CD4-positive, alpha-beta T cell treated with Interferon gamma for 1 hour (primary cell): Measurements from ENCODE around the gene TMTC1.
"Not testable (repeated sequence)": the region's sequence is repeated elsewhere in the genome, so short reads cannot be mapped to it uniquely, and the experiment has no call there.

Experiments
- DNase-seq: peaks from one replicate; pipeline ENCODE4 v3.0.0-alpha.2; 2020

TMTC1 gene

GRCh38 chr12:29783773-29784666, at the start of gene TMTC1:
TMTC1 (minus strand) TSS chr12:29783942; CDS start chr12:29783751, 191 bp downstream.
- DNase-seq: no peak

- DNase-seq: no peak
Measured at GRCh38 chr12:29831173-29831572, 47.4 kb upstream of the TMTC1 start.

GRCh38 chr12:29830391-29830790, 46.6 kb upstream of the TMTC1 start:
- DNase-seq: no peak

- DNase-seq: no peak
Measured at GRCh38 chr12:29818916-29819623, 35.3 kb upstream of the TMTC1 start.

GRCh38 chr12:29816874-29817725, 33.4 kb upstream of the TMTC1 start:
- DNase-seq: no peak

- not testable (repeated sequence) for DNase-seq
Measured at GRCh38 chr12:29809616-29810361, 26.0 kb upstream of the TMTC1 start.

GRCh38 chr12:29807129-29807528, 23.4 kb upstream of the TMTC1 start:
- no peak for DNase-seq

- DNase-seq: no peak
Measured at GRCh38 chr12:29804019-29804418, 20.3 kb upstream of the TMTC1 start.

- no peak for DNase-seq
Measured at GRCh38 chr12:29799591-29799990, 15.8 kb upstream of the TMTC1 start.

GRCh38 chr12:29797565-29798355, 14.0 kb upstream of the TMTC1 start:
- no peak for DNase-seq

GRCh38 chr12:29796823-29797263, 13.1 kb upstream of the TMTC1 start:
- DNase-seq: no peak

GRCh38 chr12:29795715-29796114, 12.0 kb upstream of the TMTC1 start:
- no peak for DNase-seq

GRCh38 chr12:29794862-29795261, 11.1 kb upstream of the TMTC1 start:
- no peak for DNase-seq

- DNase-seq: no peak
Measured at GRCh38 chr12:29792853-29793252, 9.1 kb upstream of the TMTC1 start.

- no peak for DNase-seq
Measured at GRCh38 chr12:29792132-29792531, 8.4 kb upstream of the TMTC1 start.

- DNase-seq: no peak
Measured at GRCh38 chr12:29782871-29783772, 620 bp downstream of the TMTC1 start.

GRCh38 chr12:29782285-29782870, 1.4 kb downstream of the TMTC1 start:
- DNase-seq: peak; percentile 3

- no peak for DNase-seq
Measured at GRCh38 chr12:29781705-29782266, 2.0 kb downstream of the TMTC1 start.

GRCh38 chr12:29781188-29781587, 2.6 kb downstream of the TMTC1 start:
- no peak for DNase-seq

GRCh38 chr12:29780084-29780483, 3.7 kb downstream of the TMTC1 start:
- DNase-seq: no peak
